Upper lobe of left lung (tissue), 4 donors: ENCODE results near the gene TMEM231.

Source experiments
- CTCF ChIP-seq, 6 experiments: fragments of 450-650 bp in 4 of 6; fragments of 200-600 bp in 2 of 6; sonication (generic) in 2 of 6; IDR thresholded peaks; one replicate each; pipeline ENCODE4 v1.5.1; 2016 to 2019; ENCODE audit warnings: antibody characterized with exemption in 6 of 6
- POLR2A ChIP-seq, 4 donors: fragments of 450-650 bp; IDR thresholded peaks; one replicate each; pipeline ENCODE4 v1.5.1; 2016 to 2017; ENCODE audit warnings: antibody characterized with exemption in 4 of 4, mild to moderate bottlenecking in 2 of 4

GRCh38 chr16:75558846-75559401 is 2.9 kb upstream of the TMEM231 start:
- TF ChIP-seq POLR2A (IDR thresholded peaks at IDR 0.05) = no peak
- no peak for TF ChIP-seq CTCF (IDR thresholded peaks at IDR 0.05)
